Measurements from ENCODE around the gene NOTUM.

NOTUM gene

DNA sequence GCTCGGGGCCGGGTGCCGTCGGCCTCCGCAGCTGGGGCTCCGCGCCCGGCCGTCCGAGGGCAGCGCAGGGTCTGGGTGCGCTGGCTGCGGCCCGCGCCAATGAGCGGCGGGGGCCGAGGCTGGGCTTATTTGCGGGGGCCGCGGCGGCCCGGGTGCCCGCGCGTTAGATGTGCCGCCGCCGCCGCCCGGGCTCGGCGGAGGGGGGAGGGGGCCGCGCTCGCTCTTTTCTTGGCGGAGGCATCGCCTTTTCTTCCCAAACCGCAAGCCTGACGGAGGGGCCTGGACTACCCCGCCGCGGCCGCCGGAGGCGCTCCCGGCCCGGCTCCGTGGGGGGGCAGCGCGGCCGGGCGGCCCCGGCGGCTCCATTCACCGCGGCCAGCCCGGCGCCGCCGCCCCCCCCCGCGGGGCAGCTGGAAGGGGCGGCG lies at the start of gene NOTUM:
NOTUM (minus strand) TSS at position 101 of the 425 bp plus-strand sequence. CDS start 278 bp downstream, outside the sequence.
- DNase-seq (ENCODE audit: low read depth), result no peak

DNA sequence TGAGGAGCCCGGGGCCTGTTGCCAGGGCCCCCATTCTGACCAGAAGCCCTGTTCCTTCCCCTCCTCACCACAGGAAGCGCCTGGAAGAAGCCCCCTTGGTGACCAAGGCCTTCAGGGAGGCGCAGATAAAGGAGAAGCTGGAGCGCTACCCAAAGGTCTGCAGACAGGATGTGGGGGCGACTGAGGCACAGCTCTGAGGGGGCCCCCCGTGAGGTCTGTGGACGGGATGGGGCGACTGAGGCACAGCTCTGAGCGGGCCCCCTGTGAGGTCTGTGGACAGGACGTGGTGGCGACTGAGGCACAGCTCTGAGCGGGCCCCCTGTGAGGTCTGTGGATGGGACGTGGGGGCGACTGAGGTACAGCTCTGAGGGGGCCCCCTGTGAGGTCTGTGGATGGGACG lies 48.4 kb upstream of the NOTUM start:
- DNase-seq (ENCODE audit: low read depth), result no peak

DNA sequence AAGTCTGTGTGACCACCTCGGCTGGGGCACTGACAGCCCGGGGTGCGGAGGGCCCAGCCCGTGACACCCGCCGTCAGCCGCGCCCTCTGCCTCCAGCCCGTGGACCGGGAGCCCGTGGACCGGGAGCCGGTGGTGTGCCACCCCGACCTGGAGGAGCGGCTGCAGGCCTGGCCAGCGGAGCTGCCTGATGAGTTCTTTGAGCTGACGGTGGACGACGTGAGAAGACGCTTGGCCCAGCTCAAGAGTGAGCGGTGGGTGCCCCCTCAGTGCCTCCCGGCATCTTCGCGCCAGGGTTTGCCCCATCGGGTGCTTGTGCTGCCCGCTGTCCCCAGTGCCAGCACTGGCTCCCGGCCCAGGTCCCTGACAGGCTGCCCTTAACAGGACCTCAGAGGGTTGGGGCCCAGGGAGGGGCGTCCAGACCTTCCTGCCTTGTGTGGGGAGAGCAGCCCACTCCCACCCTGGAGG lies 48.0 kb upstream of the NOTUM start:
- no peak for DNase-seq (ENCODE audit: low read depth)

DNA sequence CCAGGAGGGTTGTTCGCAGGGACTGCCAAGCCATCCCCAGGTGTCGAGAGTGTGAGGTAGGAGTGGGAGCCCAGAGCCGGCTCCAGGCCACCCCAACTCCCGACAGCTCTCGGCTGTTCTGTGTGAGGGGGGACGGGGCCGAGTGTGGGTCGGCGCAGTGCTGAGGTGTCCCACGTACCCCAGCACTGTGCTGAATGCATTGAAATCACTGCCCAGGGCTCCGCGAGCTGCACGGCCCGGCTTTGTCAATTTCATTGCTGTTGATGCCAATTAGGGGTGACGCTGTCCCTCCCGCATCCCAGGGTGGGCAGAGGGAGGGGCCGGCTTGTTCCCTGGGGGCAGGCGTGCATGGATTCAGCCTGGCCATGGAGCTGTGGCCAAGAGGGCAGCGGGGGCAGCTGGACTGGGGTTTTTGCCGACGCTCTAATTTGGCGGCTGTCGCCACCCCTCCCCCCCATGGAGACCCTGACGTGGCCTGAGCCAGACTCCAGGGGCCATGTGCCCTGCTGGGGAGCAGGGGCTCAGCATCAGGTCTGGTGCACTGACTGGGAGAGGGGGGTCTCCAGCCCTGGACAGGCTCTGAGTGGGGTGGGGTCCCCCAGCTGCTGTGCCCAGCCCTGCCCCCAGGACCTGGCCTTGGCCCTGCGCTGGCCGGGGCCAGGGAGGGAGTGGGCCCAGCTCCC lies 47.4 kb upstream of the NOTUM start:
- DNase-seq (ENCODE audit: low read depth), result no peak

DNA sequence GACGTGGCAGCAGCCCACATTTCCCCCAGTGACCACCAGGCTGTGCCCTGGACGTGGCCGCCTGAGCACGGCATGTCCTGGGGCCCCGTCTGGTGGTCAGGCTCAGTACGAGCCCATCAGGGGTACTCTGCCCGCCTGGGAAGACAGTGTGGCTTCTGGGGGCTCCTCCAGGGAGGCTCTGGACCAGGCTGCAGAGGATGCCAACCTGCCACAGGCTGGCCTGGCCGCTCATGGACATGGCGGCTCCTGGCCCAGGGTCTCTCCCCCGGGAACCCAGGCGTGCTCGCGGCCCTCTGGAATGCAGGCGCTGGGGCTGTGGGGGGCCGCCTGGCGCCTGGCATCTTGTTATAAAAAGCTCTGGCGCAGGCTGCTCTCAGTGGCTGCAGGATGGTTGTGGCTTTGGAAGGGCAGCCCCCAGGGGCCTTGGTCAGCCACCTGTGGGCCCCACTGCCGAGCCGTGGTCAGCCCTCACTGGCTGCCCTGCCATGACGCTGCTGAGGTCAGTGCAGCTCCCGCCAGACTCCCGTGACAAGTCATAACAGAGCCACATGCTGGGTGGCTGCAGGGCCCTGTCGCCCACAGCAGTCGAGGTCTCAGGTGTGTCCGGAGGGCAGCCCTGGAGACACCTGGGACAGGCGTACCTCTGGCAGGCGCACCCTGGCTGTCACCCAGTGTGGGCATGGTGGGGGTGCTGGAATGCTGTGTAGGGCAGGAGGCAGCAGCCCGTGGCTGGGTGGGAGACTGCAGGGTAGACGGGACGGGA lies 46.7 kb upstream of the NOTUM start:
- no peak for DNase-seq (ENCODE audit: low read depth)

DNA sequence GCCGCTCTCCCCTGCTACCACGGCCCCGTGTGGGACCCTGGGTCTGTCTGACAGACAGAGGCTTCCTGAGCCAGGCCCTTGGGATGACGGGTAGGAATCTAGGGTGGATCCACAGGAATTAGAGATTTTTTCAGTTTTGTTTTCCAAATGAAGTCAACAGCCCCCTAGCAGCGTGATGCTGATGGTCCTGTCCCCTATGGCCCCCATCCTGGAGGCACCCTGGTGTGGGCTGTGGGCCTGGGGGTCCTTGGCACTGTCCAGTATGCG lies 46.2 kb upstream of the NOTUM start:
- no peak for DNase-seq (ENCODE audit: low read depth)

DNA sequence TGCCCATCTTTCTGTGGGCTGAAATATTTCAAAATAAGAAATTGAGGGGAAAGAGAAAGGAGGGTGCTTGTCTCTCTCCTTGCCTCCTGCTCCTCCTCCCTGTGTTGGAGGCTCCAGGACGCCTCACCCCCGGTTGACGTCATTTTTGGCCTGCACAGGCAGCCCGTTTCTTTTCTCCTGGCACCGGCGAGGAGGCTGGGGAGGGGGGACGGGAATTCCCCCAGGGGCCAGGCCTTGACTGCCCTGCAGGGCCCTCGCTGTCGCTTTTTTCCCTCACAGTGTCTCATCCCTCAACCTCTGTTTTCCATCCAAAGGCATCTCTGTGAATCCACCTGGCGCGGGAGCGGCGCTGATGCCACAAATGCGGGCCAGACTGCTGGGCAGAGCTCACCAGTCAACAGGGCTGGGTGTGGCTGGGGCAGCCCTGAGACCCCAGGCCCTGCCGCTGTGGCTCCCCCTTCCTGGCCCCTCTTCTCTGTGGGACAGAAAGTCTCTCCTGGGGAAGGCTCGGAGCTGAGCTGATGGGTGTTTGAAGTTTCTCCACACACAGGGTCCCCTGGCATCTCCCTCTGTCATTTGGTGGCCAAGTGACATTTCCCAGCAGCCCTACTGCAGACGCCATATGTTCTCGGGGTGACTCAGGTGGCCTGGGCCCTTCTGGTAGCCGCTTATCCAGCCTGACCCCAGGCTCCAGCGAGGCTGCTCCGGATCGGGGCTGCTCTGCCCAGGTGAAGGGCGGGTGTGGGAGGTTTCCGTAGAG lies 45.7 kb upstream of the NOTUM start:
- DNase-seq (ENCODE audit: low read depth), result no peak

DNA sequence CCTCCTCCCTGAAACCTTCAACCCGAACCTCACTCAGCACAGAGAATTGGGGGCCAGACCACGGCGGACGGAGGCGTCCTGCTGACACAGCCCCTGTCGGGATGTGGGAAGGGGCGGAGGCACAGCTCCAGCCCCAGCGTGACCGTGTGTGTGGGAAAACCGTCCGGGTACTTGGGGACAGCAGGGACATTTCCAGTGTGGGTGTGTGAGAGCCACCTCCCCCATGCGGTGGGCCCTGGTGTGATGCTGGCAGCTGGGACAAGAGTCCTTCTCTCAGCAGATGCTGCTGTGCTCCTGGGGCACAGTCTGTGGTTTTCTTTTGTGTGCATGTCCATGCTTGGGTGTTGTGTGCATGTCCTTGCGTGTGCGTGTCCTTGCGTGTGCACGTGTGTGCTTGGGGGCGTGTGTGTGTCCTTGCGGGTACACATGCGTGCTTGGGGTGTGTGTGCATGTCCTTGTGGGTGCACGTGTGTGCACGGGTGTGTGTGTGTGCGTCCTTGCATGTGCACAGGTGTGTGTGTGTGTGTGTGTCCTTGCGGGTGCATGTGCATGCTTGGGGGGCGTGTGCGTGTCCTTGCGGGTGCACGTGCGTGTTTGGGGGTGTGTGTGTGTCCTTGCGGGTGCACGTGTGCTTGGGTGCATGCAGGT lies 44.8 kb upstream of the NOTUM start:
- no peak for DNase-seq (ENCODE audit: low read depth)

DNA sequence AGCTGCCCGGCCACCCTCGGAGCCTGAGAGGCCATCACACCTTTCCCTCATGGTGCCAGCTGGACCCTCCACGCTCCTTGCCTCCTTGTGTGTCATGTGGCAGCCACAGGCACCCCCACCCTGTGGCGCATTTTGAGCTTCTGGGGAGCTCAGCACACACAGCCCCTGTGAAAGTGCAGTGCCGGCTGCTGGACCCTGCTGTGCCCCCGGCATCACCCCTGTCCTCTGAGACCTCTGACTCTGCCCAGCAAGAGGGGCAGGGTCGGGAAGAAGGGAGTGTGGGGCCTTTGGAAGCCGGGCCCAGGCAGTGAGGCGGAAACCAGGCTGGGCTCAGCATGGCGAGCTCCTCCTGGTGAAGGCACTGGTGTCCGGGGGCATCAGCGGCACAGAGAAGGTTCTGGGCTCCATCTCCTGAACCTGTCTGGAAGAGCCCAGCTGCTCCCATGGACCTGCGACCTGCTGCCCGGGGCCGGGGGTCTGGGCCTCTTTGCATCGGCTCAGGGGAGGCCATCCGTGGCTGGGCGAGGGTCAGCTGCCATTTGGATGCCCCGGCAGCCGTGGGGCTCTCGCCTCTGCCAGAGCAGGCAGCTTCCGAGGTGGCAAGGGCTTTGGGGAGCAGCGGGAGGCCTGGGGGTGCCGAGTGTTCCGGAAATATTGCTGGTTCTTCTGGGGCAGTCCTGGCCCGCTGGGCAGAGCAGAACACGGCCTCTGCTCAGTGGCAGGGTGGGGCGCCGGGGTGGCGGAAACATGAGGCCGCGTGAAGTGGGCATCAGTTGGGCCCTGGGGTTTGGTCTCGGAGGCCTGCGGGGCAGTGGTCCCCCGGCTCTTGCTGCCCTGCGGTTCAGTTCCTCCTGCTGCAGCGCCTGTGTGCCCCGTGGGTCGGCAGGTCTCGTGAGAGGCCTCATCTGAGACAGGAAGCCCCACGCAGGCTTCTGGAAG lies 43.8 kb upstream of the NOTUM start:
- DNase-seq (ENCODE audit: low read depth), result no peak

DNA sequence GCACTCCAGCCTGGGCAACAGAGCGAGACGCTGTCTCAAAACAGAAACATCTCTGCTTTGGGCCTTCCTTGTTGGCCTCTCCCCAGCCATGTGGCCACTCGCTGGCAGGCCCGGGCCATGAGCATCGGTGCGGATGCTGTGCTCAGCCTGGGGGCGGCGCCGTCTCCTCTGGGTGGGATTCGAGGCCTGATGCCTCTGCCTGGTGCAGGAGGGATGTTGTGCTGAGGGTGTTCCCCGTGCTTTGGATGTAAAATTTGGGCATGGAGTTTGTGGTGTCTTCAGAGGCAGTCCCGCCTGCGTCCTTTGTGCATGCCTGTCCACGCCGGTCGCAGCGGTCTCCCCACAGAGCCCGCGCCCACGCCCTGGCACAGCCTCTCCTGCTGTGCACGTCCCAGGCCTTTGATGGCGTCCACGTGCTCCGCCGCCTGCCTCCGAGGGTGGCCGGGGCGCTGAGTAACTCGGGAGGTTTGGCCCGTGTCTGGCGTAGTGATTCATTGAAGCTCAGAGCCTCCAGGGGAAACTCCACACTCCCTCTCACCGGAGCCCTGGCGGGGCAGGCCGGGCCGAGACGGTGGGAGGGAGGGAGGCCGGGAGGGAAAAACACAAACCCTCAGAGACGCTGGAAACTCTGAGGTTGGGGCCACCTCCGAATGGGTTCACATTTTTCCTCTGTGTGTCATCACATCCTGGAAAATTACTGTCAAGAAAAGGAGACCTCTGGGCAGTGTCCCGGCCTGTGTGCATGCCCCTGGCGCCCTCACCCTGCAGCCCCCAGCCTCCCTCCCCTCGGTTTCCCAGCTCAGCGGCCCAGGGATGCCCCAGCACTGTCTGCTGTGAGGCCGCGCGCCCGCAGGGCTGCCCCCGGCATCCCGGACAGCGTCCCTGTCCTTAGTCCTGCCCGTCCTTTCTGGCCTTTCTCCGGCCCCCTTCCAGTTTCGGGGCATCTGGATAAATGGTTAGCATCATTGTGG lies 42.7 kb upstream of the NOTUM start:
- no peak for DNase-seq (ENCODE audit: low read depth)

DNA sequence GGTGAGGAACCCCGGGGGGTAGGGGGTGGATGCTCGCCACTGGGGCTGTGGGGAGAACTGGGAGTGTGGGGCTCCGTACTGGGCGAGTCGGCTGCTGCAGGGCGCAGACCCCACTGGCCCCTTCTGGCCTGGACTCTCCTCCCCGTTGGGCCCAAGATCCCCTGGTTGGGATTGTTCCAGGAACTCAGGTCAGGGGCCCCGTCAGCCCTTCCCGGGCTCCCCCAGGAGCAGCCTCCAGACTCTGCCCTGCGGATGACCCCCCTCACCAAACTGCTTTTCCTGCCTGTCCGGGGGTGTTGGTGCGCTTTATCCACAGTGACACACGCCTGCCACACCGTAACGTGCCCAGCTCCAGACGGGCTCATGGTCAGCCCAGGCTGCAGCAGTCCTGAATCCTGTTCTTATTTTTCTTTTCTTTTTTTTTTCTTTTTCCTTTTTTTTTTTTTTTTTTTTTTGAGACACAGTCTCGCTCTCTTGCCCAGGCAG lies 40.6 kb upstream of the NOTUM start:
- no peak for DNase-seq (ENCODE audit: low read depth)

DNA sequence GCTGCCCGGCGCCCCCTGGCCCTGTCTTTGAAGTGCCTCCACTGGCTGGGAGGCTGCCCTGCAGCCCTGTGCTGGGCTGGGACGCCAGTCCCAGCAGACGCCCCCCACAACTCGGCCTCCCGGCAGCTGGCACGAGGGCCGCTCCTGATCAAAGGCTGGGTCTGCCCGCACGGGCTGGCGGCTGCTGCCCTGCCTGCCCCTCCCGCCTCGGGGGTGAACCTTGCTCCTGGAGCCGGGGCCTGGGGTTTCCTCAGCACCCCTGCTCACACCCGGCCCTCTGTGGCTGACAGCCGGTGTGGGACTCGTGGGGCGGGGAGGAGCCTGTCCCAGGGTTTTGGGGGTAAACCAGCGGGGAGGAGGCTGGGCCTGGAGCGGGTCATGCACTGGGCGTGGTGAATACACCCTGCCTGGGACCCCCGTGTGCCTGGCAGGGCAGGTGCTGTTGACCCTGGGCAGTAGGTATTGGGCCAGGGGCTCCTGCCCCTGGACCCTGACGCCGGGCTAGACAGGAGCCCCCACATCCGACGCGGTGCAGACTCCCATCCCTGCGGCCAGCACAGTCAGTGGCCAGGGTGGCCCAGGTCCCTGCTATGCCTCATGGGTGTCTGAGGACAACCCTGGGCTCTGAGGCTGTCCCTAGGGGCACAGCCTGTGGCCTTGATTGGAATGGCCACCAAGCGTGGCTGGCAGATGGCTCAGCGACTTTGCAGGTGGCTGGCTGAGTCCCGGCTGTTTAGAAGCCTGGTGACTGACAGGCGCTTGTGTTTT lies 40.0 kb upstream of the NOTUM start:
- DNase-seq (ENCODE audit: low read depth), result no peak

DNA sequence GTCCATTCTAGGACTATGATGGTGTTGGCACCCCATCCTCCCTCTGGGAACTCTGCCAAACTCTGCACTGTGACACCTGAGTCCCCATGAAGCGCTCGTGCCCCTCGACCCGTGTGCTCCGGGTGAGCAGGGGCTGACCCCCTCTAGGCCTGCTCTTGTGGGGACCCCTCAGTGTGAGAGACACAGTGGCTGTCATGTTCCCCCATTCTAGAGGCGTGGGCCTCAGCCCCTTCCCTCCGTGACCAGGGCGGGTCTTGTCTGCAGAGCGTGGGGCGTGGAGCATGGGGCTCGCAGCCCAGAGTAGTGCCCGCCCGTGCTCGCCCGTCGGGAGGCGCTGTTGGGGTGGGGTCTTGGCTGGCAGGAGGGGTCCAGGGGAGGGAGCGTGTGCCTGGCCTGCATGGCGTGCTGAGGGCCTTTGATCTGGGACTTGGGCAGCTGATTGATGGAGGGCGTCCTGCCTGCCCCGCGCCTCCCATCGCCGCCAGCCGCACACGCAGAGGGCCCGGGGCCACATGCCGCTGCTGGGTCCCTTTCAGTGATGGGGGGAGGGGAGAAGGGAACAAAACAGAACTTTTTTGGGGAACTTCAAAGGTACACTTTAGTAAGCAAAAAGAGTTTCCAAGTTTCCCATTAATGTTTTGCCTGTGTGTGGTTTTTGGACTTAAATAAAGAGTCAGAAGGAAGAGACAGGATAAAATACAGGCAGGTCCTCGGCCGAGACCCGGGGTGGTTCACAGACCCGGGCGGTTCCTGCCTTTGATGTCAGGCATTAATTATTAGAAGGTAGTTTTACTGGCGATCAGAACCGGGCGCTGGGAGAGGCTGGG lies 39.2 kb upstream of the NOTUM start:
- DNase-seq (ENCODE audit: low read depth), result no peak

DNA sequence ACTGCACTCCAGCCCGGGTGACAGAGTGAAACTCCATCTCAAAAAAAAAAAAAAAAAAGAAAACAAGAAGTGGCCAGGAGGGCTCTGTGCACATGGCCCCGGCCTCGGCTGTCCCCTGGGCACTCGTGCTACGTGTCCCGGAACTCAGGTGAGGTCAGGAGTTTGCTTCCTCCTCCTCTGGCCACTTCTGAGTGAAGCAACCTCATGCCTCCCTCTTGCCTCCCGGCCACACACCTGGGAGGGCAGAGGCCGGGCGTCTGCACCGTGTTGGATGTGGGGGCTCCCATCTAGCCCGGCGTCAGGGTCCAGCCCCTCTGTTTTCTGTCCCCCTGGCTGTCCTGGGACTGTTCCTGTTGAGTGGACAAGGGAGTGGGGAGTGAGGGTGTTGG lies 38.6 kb upstream of the NOTUM start:
- DNase-seq (ENCODE audit: low read depth), result no peak

DNA sequence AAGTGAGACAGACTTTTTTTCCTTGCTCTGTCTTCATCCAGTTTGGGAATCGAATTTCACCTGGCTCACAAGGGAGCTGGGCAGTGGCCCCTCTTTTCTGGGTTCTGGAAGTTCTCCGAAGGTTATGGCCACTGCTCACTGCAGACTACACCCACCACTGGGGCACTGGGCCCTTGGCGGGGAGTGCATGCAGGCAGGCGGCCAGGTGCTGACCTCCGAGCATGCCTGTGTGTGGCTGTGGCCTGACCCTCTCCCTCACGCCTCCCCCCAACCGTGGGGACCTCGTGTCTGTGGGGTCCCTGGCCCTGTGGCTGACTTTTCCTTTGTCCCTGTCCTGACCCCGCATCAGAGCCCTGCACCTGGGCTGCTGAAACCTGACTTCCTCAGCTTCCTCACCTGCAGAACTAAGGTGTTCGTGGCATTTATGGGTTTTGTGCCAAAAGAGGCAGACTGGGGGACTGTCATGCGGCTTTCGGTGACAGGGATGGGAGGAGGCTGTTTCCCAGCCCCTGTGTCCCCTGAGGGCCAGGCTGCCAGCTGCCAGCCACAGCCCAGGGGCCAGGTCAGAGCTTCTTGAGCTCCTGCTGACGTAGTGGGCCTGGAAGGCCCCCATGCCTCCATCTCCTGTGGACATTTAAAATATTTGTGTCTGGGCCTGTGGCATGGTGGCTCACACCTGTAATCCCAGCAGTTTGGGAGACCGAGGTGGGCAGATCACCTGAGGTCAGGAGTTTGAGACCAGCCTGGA lies 37.9 kb upstream of the NOTUM start:
- no peak for DNase-seq (ENCODE audit: low read depth)

DNA sequence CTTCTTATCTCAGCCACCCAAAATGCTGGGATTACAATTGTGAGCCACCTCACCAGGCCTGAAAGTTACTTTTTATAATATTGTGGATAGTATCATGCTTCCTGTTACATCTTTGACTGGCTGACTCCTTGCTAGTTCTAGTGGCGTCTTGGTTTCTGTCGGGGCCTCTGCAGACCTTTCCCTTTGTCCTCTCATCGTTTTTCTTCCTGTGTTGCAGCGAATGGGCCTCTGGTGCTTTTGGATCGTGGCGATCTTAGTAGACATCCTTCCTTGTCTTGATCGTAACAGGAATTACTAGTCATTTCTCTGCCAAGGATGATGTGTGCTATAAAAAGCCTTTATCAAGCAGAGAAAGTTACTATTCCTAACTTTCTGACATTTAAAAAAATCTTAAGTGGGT lies 37.2 kb upstream of the NOTUM start:
- no peak for DNase-seq (ENCODE audit: low read depth)

DNA sequence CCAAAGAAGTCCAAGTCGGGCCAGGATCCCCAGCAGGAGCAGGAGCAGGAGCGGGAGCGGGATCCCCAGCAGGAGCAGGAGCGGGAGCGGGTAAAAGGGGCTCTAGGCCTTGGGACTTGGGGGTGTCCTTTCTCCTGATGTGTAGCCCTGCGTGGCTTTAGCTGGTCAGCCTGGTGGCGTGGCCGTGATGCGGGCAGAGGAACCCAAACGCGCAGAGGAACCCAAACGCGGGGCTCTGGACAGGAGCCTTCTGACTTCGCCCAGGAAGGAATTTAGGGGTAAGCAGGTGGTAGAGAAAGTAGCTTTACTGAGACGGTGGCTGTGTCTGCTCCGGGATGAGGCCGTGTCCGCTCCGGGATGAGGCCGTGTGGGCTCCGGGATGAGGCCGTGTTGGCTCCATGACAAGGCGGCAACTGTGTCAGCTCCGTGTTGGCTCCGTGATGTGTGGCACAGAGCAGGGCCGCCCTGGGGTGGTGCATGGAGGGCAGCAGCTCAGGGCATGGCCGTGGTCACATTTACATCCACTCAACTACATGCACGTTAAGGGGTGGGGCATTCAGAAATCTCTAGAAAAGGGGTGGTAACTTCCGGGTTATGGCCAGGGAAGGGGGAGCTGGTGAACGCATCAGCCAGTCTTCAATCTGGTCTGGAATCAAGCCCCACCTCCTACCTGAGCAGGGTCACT lies 35.9 kb upstream of the NOTUM start:
- DNase-seq (ENCODE audit: low read depth), result no peak
